ENCODE data around the gene CAPS2.

Gene CAPS2

DNA sequence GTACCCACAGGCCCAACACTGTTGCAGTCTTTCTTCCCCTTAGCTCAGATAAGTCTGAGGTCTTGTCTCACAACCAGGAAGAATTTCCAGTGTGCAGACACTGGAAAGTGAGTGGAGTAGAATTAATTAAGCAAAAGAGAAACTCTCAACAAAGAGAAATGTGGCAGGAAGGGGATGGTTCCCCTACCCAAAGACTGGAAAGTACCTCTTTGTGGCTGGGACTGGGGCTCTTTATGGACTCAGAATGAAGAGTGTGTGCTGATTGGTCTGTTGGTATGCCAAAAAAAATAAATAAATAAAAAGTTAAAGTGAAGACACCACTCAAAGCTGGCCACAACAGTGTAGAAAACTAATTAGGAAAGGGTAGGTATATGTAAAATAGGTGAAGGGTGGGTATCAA lies 30.8 kb upstream of the CAPS2 start:
- Histone ChIP-seq H3K79me2 (ENCODE audit: insufficient read depth, low read length) (no peaks in the 10 kb centered on the region), H3K27ac (ENCODE audit: low read depth, low read length) (no peak overlapping the region), H3K9ac (ENCODE audit: low read length) (no peak overlapping the region), H3K9me3 (ENCODE audit: insufficient read depth, low read length) (no peaks in the 10 kb centered on the region), H3K9me2 (replicated peaks; ENCODE audit: insufficient read depth, low read length) (no peaks in the 10 kb centered on the region), H3K36me3 (ENCODE audit: low read length) (no peaks in the 10 kb centered on the region), H3K27me3 (ENCODE audit: low read length) (no peaks in the 10 kb centered on the region), H4K20me1 (ENCODE audit: low read depth, low read length) (no peaks in the 10 kb centered on the region), H3K4me2 (ENCODE audit: low read depth, low read length, poor library complexity, severe bottlenecking) (no peak overlapping the region), H3F3A (ENCODE audit: insufficient read depth) (no peaks in the 10 kb centered on the region), H2AFZ (ENCODE audit: low read depth, low read length, severe bottlenecking) (no peak overlapping the region), H3K4me3 (ENCODE audit: insufficient read depth, low read length, poor library complexity, severe bottlenecking) (no peak overlapping the region)
- TF ChIP-seq, protein P1, sequence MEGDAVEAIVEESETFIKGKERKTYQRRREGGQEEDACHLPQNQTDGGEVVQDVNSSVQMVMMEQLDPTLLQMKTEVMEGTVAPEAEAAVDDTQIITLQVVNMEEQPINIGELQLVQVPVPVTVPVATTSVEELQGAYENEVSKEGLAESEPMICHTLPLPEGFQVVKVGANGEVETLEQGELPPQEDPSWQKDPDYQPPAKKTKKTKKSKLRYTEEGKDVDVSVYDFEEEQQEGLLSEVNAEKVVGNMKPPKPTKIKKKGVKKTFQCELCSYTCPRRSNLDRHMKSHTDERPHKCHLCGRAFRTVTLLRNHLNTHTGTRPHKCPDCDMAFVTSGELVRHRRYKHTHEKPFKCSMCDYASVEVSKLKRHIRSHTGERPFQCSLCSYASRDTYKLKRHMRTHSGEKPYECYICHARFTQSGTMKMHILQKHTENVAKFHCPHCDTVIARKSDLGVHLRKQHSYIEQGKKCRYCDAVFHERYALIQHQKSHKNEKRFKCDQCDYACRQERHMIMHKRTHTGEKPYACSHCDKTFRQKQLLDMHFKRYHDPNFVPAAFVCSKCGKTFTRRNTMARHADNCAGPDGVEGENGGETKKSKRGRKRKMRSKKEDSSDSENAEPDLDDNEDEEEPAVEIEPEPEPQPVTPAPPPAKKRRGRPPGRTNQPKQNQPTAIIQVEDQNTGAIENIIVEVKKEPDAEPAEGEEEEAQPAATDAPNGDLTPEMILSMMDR (IDR thresholded peaks at IDR 0.05; ENCODE audit: insufficient read depth, low read length, poor library complexity, severe bottlenecking), result no peak
- no peak for TF ChIP-seq EZH2phosphoT487 (conservative IDR thresholded peaks at IDR 0.05; ENCODE audit: low read length)

DNA sequence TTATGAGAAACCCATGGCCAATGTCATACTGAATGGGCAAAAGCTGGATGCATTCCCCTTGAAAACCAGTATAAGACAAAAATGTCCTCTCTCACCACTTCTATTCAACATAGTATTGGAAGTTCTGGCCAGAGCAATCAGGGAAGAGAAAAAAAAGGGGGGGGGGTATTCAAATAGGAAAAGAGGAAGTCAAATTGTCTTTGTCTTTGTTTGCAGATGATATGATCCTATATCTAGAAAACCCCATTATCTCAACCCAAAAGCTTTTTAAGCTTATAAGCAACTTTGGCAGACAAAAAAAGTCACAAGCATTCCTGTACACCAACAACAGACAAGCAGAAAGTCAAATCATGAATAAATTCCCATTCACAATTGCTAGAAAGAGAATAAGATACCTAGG lies 23.9 kb upstream of the CAPS2 start:
- TF ChIP-seq, protein P1 (IDR thresholded peaks at IDR 0.05; ENCODE audit: insufficient read depth, low read length, poor library complexity, severe bottlenecking), result no peak
- TF ChIP-seq EZH2phosphoT487 (conservative IDR thresholded peaks at IDR 0.05; ENCODE audit: low read length), result no peak
- Histone ChIP-seq H3K79me2 (ENCODE audit: insufficient read depth, low read length) (no peaks in the 10 kb centered on the region), H3K9me2 (replicated peaks; ENCODE audit: insufficient read depth, low read length) (no peaks in the 10 kb centered on the region), H3K9ac (ENCODE audit: low read length) (no peak overlapping the region), H3K27ac (ENCODE audit: low read depth, low read length) (no peak overlapping the region), H3K9me3 (ENCODE audit: insufficient read depth, low read length) (no peaks in the 10 kb centered on the region), H3K4me3 (ENCODE audit: insufficient read depth, low read length, poor library complexity, severe bottlenecking) (no peak overlapping the region), H4K20me1 (ENCODE audit: low read depth, low read length) (no peaks in the 10 kb centered on the region), H2AFZ (ENCODE audit: low read depth, low read length, severe bottlenecking) (no peak overlapping the region), H3K36me3 (ENCODE audit: low read length) (no peaks in the 10 kb centered on the region), H3K4me2 (ENCODE audit: low read depth, low read length, poor library complexity, severe bottlenecking) (no peak overlapping the region), H3K27me3 (ENCODE audit: low read length) (no peaks in the 10 kb centered on the region), H3F3A (ENCODE audit: insufficient read depth) (no peaks in the 10 kb centered on the region)

DNA sequence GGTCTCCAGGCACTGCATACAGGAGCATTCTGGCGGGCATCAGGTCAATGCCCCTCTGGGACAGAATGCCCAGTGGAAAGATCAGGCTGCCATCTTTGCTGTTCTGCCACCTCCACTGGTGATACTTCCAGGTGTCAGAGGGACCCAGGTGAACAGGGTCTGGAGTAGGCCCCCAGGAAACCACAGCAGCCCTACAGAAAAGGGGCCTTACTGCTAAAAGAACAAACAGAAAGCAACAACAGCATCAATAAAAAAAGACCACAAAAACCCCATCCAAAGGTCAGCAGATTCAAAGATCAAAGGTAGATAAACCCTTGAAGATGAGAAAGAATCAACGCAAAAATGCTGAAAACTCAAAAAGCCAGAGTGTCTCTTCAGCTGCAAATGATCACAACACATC lies 20.3 kb upstream of the CAPS2 start:
- Histone ChIP-seq H2AFZ (ENCODE audit: low read depth, low read length, severe bottlenecking) (no peak overlapping the region), H3K27me3 (ENCODE audit: low read length) (no peaks in the 10 kb centered on the region), H3K79me2 (ENCODE audit: insufficient read depth, low read length) (no peaks in the 10 kb centered on the region), H3F3A (ENCODE audit: insufficient read depth) (no peaks in the 10 kb centered on the region), H3K9me2 (replicated peaks; ENCODE audit: insufficient read depth, low read length) (no peaks in the 10 kb centered on the region), H3K9me3 (ENCODE audit: insufficient read depth, low read length) (no peaks in the 10 kb centered on the region), H3K4me2 (ENCODE audit: low read depth, low read length, poor library complexity, severe bottlenecking) (no peak overlapping the region), H3K9ac (ENCODE audit: low read length) (no peak overlapping the region), H3K4me3 (ENCODE audit: insufficient read depth, low read length, poor library complexity, severe bottlenecking) (no peak overlapping the region), H4K20me1 (ENCODE audit: low read depth, low read length) (no peaks in the 10 kb centered on the region), H3K36me3 (ENCODE audit: low read length) (no peaks in the 10 kb centered on the region), H3K27ac (ENCODE audit: low read depth, low read length) (no peak overlapping the region)
- TF ChIP-seq, protein P1 (IDR thresholded peaks at IDR 0.05; ENCODE audit: insufficient read depth, low read length, poor library complexity, severe bottlenecking), result no peak
- no peak for TF ChIP-seq EZH2phosphoT487 (conservative IDR thresholded peaks at IDR 0.05; ENCODE audit: low read length)
